Stimulated activated CD8-positive, alpha-beta memory T cell treated with anti-CD3 and anti-CD28 coated beads, Interleukin-2, amount 100 ng/mL, for 48 hours (primary cell): Measurements from ENCODE around the gene PRPF8.

Source experiments
- DNase-seq, 2 donors: peaks; one replicate each; pipeline ENCODE4 v3.0.0-alpha.2; 2020; ENCODE audit warnings: low read depth in 2 of 2

PRPF8 gene

DNA sequence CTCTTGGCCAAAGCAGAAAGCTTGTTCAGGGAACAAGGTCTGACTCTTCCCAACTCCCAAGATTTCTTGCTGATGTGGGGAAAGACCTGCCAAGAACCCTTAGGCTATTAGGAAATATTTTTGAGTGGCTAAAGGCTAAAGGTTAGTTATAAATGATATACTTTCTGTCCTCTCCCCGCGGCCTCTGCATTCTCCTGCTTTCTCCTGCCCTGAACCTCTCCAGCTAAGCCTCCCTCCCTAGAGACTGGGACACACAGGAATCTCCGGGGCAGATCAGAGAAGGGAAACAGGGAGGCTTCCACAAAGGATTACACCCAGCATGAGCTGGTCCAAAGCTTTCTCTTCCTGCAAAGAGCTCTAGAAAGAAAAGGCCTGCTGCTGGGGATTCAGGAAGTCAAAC lies 58.3 kb downstream of the PRPF8 start:
- no peak for DNase-seq

DNA sequence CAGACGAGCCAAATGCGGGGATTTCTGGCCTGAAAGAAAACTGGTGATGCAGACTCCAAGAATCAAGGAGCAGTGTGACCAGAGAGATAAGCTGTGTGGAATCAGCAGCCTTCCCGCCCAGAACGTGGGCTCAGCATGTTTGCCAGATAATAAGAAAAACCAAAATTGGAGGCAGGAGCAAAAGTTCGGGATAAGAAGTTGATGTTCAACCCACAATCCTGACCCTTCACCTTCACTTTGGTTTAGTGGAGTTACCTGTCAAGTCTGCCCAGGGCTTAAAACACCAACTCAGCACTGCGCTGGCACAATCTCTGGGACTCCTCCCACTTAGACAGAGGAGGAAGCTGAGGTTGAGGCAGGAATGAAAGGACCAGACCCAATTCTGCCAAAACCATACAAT lies 59.1 kb downstream of the PRPF8 start:
- no peak for DNase-seq

GRCh38 chr17:1625053-1625452 lies 59.6 kb downstream of the PRPF8 start:
- DNase-seq, result no peak

- no peak for DNase-seq
Observed at GRCh38 chr17:1624650-1625049, 60.0 kb downstream of the PRPF8 start.

- no peak for DNase-seq
Observed at GRCh38 chr17:1623057-1623630, 61.5 kb downstream of the PRPF8 start.

GRCh38 chr17:1621273-1621954 lies 63.3 kb downstream of the PRPF8 start:
- no peak for DNase-seq

GRCh38 chr17:1620486-1620885 lies 64.2 kb downstream of the PRPF8 start:
- DNase-seq, result no peak

GRCh38 chr17:1617620-1618174 lies 67.0 kb downstream of the PRPF8 start:
- no peak for DNase-seq

GRCh38 chr17:1616101-1616500 lies 68.6 kb downstream of the PRPF8 start:
- DNase-seq, result no peak

DNA sequence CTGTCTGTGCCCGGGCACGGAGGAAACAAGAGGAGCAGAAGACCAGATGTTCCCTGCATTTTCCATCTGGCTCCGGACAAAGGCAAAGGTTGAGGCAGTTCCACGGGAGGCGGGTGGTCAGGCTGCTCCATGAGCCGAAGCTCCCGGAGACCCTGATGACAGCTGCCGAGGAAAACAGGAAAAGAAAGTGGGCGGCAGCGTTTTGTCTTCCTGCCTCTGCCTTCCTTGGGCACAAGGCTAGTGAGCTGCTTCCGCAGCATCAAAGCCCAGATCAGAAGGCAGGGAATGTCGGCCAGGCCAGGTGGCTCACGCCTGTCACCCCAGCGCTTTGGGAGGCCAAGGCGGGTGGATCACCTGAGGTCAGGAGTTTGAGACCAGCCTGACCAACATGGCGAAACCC lies 72.3 kb downstream of the PRPF8 start:
- no peak for DNase-seq

GRCh38 chr17:1611715-1612114 lies 73.0 kb downstream of the PRPF8 start:
- DNase-seq, result no peak

- DNase-seq, result no peak
Observed at GRCh38 chr17:1608676-1609075, 76.0 kb downstream of the PRPF8 start.

DNA sequence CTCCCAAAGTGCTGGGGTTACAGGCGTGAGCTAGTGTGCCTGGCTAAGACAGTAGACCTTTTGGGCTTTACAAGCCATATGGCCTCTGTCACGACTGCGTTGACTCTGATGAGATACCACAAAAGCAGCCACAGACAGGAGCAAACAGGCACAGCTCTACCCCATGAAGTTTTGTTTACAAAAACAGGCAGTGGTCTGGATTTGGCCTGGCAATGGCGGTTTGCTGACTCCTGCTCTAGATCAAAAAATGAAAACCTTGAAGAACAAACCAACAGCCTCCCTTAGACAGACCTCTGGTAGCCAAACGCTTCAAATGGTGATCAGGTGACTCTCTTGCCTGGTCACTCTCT lies 76.7 kb downstream of the PRPF8 start:
- no peak for DNase-seq

GRCh38 chr17:1606352-1606985 lies 78.2 kb downstream of the PRPF8 start:
- DNase-seq, result peak in 1 of 2 donors; percentile 25

DNA sequence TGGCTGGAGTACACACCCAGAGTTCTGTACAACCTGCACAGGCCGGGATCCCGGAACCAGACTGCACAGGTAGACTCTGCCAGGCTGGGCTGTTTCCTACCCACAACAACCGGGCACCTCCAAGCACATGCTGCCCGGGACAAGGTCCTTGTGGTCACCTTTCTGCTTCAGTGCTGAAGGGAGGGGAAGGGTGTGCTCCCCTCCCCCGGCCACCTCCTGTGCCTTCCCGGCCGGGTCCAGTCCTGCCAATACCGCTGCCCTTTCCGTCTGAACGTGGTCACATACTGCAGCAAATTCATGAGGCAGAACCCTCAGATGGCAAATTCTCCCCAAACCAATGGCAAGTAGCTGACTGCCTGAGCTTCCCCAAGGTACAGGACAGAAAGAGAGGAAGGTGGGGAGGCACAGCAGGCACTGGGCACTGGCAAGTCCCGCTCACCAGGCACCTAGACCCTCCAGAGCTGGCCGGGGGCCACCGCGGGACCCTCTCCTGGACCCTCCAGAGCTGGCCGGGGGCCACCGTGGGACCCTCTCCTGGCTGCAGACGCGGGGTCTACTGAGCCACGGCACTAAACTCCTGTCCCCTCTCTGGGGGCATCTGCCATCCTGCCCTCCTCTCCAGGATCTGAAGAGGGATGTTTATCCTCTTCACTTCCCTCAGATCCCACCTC lies 78.9 kb downstream of the PRPF8 start:
- no peak for DNase-seq

GRCh38 chr17:1604831-1605528 lies 79.7 kb downstream of the PRPF8 start:
- no peak for DNase-seq

GRCh38 chr17:1601571-1601970 lies 83.1 kb downstream of the PRPF8 start:
- no peak for DNase-seq
